ENCODE measurements around the gene SLC30A2.

DNA sequence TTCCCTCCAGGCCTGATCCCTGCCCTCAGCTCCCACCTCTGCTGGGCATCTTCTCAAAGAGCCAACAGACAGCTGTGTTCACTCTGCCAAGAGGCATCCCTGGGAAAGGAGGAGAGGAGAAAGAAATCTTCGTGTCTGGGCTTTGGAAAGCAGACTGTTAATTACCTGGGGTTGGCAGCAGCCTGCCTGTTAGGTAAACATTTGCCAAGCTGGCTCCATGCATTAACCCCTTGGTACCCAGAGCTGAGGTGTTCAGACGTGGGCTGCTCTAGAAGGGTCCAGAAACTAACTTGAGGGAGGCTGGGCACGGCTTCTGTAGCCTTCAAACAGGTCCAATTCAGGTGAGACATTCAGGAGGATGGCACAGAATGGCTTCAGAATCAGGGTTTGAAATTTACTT is 33.1 kb downstream of the SLC30A2 start:
- TF ChIP-seq, protein P1, sequence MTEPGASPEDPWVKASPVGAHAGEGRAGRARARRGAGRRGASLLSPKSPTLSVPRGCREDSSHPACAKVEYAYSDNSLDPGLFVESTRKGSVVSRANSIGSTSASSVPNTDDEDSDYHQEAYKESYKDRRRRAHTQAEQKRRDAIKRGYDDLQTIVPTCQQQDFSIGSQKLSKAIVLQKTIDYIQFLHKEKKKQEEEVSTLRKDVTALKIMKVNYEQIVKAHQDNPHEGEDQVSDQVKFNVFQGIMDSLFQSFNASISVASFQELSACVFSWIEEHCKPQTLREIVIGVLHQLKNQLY (CRISPR knock-in tag; IDR thresholded peaks at IDR 0.05): no peak
- no peak for TF ChIP-seq RAD51 (IDR thresholded peaks at IDR 0.05; ENCODE audit: borderline replicate concordance)
- no peak for TF ChIP-seq TAF1 (CRISPR knock-in tag; IDR thresholded peaks at IDR 0.05)
- no peak for TF ChIP-seq POLR2AphosphoS5 (IDR thresholded peaks at IDR 0.05; ENCODE audit: low read depth, low read length)
- TF ChIP-seq KAT8 (CRISPR knock-in tag; IDR thresholded peaks at IDR 0.05): no peak
